A673 (cell line): ENCODE results near the gene TMEM163.

Source experiments
- EZH2 ChIP-seq: fragments of 200-600 bp; sonication (generic); IDR thresholded peaks from 2 replicates; pipeline ENCODE4 v1.6.1; 2017; ENCODE audit warnings: borderline replicate concordance, low read depth, mild to moderate bottlenecking, mixed read lengths, antibody characterized with exemption, low read length; ENCODE audit not compliant: poor library complexity, severe bottlenecking
- TF ChIP-seq, protein P1 (sequence below): fragments of 300-800, 200-600 bp; sonication (generic); conservative IDR thresholded peaks from 2 replicates; pipeline ENCODE4 v1.5.1; 2017; ENCODE audit warnings: low read depth, mild to moderate bottlenecking, antibody characterized with exemption, low read length, moderate library complexity, mixed read lengths

GRCh38 chr2:134715932-134716643 is 2.7 kb downstream of the TMEM163 start:
- TF ChIP-seq, protein P1, sequence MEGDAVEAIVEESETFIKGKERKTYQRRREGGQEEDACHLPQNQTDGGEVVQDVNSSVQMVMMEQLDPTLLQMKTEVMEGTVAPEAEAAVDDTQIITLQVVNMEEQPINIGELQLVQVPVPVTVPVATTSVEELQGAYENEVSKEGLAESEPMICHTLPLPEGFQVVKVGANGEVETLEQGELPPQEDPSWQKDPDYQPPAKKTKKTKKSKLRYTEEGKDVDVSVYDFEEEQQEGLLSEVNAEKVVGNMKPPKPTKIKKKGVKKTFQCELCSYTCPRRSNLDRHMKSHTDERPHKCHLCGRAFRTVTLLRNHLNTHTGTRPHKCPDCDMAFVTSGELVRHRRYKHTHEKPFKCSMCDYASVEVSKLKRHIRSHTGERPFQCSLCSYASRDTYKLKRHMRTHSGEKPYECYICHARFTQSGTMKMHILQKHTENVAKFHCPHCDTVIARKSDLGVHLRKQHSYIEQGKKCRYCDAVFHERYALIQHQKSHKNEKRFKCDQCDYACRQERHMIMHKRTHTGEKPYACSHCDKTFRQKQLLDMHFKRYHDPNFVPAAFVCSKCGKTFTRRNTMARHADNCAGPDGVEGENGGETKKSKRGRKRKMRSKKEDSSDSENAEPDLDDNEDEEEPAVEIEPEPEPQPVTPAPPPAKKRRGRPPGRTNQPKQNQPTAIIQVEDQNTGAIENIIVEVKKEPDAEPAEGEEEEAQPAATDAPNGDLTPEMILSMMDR: no peak
- no peak for TF ChIP-seq EZH2
